SK-N-SH (cell line): ENCODE measurements around the gene SIDT1. TPM values are rescaled to one million over a fixed set of nuclear protein-coding genes. Genes with fewer than 3 reads are reported as not detected.

Experiments used
- CTCF ChIA-PET: fragments of 300-600, 350-600 bp; formaldehyde crosslinking; extraction: SDS; loops from one replicate; lab custom pipeline; 2021; lab: Yijun Ruan, JAX
- POLR2A ChIA-PET: fragments of 350-600 bp; sonication (Branson Sonifier 250); formaldehyde crosslinking; extraction: SDS; loops from one replicate; lab custom pipeline; 2020; ENCODE audit warnings: antibody characterized with exemption, inconsistent platforms; lab: Yijun Ruan, JAX
- DNase-seq: peaks from one replicate; pipeline ENCODE4 v3.0.0; 2012
- H2AFZ ChIP-seq: fragments of 200-600 bp; sonication (generic); 2 replicates; pipeline ENCODE4 v1.8.1; 2016; ENCODE audit warnings: antibody characterized with exemption, mild to moderate bottlenecking, low read depth
- H3F3A ChIP-seq: fragments of 200-600 bp; sonication (generic); replicated peaks from 2 replicates; pipeline ENCODE3; 2016; ENCODE audit warnings: antibody characterized with exemption, mild to moderate bottlenecking; ENCODE audit not compliant: insufficient read depth
- H3K27ac ChIP-seq, 2 experiments: fragments of 200-500 bp in 1 of 2; fragments of 200-600 bp in 1 of 2; sonication (Bioruptor generic) in 1 of 2; sonication (generic), shearing (Covaris generic) in 1 of 2; 2 replicates each; pipeline versions ENCODE4 v1.5.1 to v1.6.1; 2014 to 2016; ENCODE audit warnings: low read depth in 2 of 2, inconsistent platforms in 1 of 2, low read length in 1 of 2, mild to moderate bottlenecking in 1 of 2, mixed read lengths in 1 of 2
- H3K27me3 ChIP-seq: fragments of 200-600 bp; sonication (generic), shearing (Covaris generic); 2 replicates; pipeline ENCODE4 v1.6.1; 2016; ENCODE audit warnings: mixed run types; ENCODE audit not compliant: insufficient read depth
- H3K36me3 ChIP-seq, 2 experiments: fragments of 200-500 bp in 1 of 2; fragments of 200-600 bp in 1 of 2; sonication (Bioruptor generic) in 1 of 2; sonication (generic) in 1 of 2; replicated peaks in 1 of 2; 2 replicates each; pipeline versions ENCODE3 to v1.5.1; 2014 to 2016; ENCODE audit warnings: low read length in 1 of 2, mild to moderate bottlenecking in 1 of 2; ENCODE audit not compliant: insufficient read depth in 2 of 2, control insufficient read depth in 1 of 2
- H3K4me1 ChIP-seq, 2 experiments: fragments of 200-500 bp in 1 of 2; fragments of 200-600 bp in 1 of 2; sonication (Bioruptor generic) in 1 of 2; sonication (generic), shearing (Covaris generic) in 1 of 2; 2 replicates each; pipeline versions ENCODE4 v1.5.1 to v1.6.1; 2014 to 2016; ENCODE audit warnings: low read depth in 1 of 2, low read length in 1 of 2, mixed run types in 1 of 2; ENCODE audit not compliant: insufficient read depth in 2 of 2, control insufficient read depth in 1 of 2
- H3K4me2 ChIP-seq: fragments of 200-600 bp; sonication (generic), shearing (Covaris generic); 2 replicates; pipeline ENCODE4 v1.6.1; 2017; ENCODE audit warnings: mixed run types
- H3K4me3 ChIP-seq, 2 experiments: fragments of 200-500 bp in 1 of 2; fragments of 200-600 bp in 1 of 2; sonication (Bioruptor generic) in 1 of 2; sonication (generic), shearing (Covaris generic) in 1 of 2; 2 replicates each; pipeline versions ENCODE4 v1.5.1 to v1.8.1; 2014 to 2016; ENCODE audit warnings: low read depth in 2 of 2, inconsistent platforms in 1 of 2, low read length in 1 of 2, mild to moderate bottlenecking in 1 of 2, mixed read lengths in 1 of 2, moderate library complexity in 1 of 2
- H3K79me2 ChIP-seq: fragments of 200-600 bp; sonication (generic); 2 replicates; pipeline ENCODE4 v1.8.1; 2017; ENCODE audit warnings: mild to moderate bottlenecking; ENCODE audit not compliant: insufficient read depth
- H3K9ac ChIP-seq: fragments of 200-600 bp; sonication (generic); 2 replicates; pipeline ENCODE4 v1.6.1; 2017; ENCODE audit warnings: mixed run types
- H3K9me2 ChIP-seq: fragments of 200-600 bp; sonication (generic); 2 replicates; pipeline ENCODE4 v1.6.1; 2017; ENCODE audit warnings: mixed run types
- H3K9me3 ChIP-seq: fragments of 200-600 bp; sonication (generic); 2 replicates; pipeline ENCODE4 v1.6.1; 2017; ENCODE audit warnings: mixed run types, mild to moderate bottlenecking, moderate library complexity
- H4K20me1 ChIP-seq: fragments of 200-600 bp; sonication (generic); 2 replicates; pipeline ENCODE4 v1.6.1; 2017; ENCODE audit warnings: mild to moderate bottlenecking, mixed run types; ENCODE audit not compliant: insufficient read depth
- EZH2phosphoT487 ChIP-seq: fragments of 200-600 bp; sonication (generic); IDR thresholded peaks from 2 replicates; pipeline ENCODE4 v1.6.1; 2017; ENCODE audit warnings: low read depth, mixed run types, mild to moderate bottlenecking, antibody characterized with exemption, moderate library complexity, borderline replicate concordance
- FOSL2 ChIP-seq: IDR thresholded peaks from 2 replicates; pipeline ENCODE4 v1.4.0; 2012; ENCODE audit warnings: low read depth, mild to moderate bottlenecking, moderate library complexity, borderline replicate concordance
- MXI1 ChIP-seq: IDR thresholded peaks from 2 replicates; pipeline ENCODE4 v1.6.1; 2012; ENCODE audit warnings: mild to moderate bottlenecking, low read depth, low read length, improper control_type of control experiment
- NFIC ChIP-seq: IDR thresholded peaks from 2 replicates; pipeline ENCODE4 v1.4.0; 2012; ENCODE audit warnings: borderline replicate concordance
- RAD21 ChIP-seq: IDR thresholded peaks from 2 replicates; pipeline ENCODE4 v1.6.1; 2012; ENCODE audit warnings: mild to moderate bottlenecking, low read length
- RCOR1 ChIP-seq: fragments of 150-350 bp; IDR thresholded peaks from 2 replicates; pipeline ENCODE4 v1.6.1; 2017; ENCODE audit warnings: antibody characterized with exemption, low read length
- TEAD4 ChIP-seq: IDR thresholded peaks from 2 replicates; pipeline ENCODE4 v1.4.0; 2012; ENCODE audit warnings: mild to moderate bottlenecking, borderline replicate concordance; ENCODE audit not compliant: insufficient read depth
- WGBS: methylation state at CpG from one replicate; pipeline ENCODE4 v1.1.6; 2017; ENCODE audit warnings: low lambda C conversion rate; 5-methylcytosine and 5-hydroxymethylcytosine counted together
- polyA plus RNA-seq, 3 experiments: library from polyadenylated mRNA; depleted of rRNA; stranded (reverse); fragments of >200 nt; gene quantifications; 2 replicates each; pipeline ENCODE4 v1.2.3, GENCODE V29; 2012
- TF ChIP-seq, protein P1 (sequence below): fragments of 150-350 bp; IDR thresholded peaks from 2 replicates; pipeline ENCODE4 v1.6.1; 2016; ENCODE audit warnings: mild to moderate bottlenecking, low read depth, low read length
- TF ChIP-seq, protein P2 (sequence below): IDR thresholded peaks from 2 replicates; pipeline ENCODE4 v1.6.1; 2012; ENCODE audit warnings: mild to moderate bottlenecking, low read depth, low read length, moderate library complexity

SIDT1 gene
- polyA plus RNA-seq, 1 of the 3 experiments (the other 2 are of a cell fraction): 0.02 TPM

GRCh38 chr3:113521981-113522380 lies 10.4 kb upstream of the SIDT1 start (continued):
- TF ChIP-seq TEAD4: no peak
- TF ChIP-seq EZH2phosphoT487: no peak
- TF ChIP-seq, protein P1, sequence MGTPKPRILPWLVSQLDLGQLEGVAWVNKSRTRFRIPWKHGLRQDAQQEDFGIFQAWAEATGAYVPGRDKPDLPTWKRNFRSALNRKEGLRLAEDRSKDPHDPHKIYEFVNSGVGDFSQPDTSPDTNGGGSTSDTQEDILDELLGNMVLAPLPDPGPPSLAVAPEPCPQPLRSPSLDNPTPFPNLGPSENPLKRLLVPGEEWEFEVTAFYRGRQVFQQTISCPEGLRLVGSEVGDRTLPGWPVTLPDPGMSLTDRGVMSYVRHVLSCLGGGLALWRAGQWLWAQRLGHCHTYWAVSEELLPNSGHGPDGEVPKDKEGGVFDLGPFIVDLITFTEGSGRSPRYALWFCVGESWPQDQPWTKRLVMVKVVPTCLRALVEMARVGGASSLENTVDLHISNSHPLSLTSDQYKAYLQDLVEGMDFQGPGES: no peak
- no peak for TF ChIP-seq NFIC
- TF ChIP-seq MXI1: no peak
- TF ChIP-seq RCOR1: no peak

DNA sequence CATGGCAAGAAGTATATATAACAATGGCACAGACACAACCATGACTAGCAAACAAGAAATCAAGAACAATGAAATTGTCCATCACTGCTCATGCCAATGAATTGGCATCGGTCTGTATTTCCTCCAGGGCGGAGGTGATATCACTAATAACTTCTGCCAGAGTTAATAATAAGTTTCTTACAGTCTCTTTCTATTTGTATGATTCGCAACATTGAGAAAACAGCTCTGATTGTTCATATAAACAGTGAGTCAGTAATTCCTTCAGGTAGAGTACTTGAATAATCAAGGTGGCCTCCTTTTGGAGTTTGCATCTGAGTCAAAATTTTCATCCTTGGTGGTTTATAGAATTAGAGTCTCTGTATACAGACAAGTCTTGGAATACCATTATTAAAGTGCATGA lies 9.1 kb upstream of the SIDT1 start:
- TF ChIP-seq FOSL2: no peak
- Histone ChIP-seq H3K79me2 (no peaks in the 10 kb centered on the region), H3K27me3 (no peaks in the 10 kb centered on the region; the same call in 1 of the 2 replicates), H3K27ac (no peak overlapping the region), H3K9ac (no peak overlapping the region), H3K36me3 (no peaks in the 10 kb centered on the region), H3K4me3 (no peak overlapping the region), H2AFZ (no peak overlapping the region), H4K20me1 (no peaks in the 10 kb centered on the region), H3K4me1 (no peaks in the 10 kb centered on the region), H3K4me2 (no peak overlapping the region), H3K9me2 (no peaks in the 10 kb centered on the region), H3K9me3 (no peaks in the 10 kb centered on the region), H3F3A (no peaks in the 10 kb centered on the region)
- POLR2A ChIA-PET: no interaction called here
- CTCF ChIA-PET: no interaction called here
- no peak for DNase-seq
- WGBS: 28% methylated on average over 3 of the region's 3 CpGs

DNA sequence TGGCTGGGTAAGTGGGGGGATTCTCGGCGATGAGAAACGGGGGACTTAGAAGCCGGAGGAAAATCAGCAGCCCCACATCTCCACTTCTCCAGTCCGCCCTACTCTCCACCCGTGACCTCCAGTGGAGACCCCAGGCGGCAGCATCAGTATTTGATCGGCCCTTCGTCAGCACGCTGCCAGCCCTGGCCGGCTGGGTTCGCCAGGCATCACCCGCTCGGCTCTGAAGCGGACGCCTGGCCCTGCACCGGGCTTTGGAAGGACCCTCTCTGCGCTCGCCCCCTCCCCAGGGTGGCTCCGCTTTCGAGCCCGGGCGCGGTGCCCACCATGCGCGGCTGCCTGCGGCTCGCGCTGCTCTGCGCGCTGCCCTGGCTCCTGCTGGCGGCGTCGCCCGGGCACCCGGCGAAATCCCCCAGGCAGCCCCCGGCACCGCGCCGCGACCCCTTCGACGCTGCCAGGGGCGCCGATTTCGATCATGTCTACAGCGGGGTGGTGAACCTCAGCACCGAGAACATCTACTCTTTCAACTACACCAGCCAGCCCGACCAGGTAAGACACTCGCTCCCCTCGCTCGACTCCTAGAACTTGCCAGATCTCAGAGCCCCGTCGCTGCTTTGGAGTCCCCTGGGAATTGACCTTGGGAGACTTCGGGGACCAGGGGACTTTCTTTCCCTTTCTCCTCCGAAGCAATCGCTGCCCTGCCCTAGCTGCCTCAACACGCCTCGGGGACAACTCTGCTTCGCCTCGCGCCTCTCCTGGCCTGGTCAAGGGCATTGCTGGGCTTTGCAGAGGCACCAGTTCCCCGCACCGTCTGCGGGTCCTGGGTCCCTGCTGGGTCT lies 561 bp downstream of the SIDT1 start:
- TF ChIP-seq, protein P2, sequence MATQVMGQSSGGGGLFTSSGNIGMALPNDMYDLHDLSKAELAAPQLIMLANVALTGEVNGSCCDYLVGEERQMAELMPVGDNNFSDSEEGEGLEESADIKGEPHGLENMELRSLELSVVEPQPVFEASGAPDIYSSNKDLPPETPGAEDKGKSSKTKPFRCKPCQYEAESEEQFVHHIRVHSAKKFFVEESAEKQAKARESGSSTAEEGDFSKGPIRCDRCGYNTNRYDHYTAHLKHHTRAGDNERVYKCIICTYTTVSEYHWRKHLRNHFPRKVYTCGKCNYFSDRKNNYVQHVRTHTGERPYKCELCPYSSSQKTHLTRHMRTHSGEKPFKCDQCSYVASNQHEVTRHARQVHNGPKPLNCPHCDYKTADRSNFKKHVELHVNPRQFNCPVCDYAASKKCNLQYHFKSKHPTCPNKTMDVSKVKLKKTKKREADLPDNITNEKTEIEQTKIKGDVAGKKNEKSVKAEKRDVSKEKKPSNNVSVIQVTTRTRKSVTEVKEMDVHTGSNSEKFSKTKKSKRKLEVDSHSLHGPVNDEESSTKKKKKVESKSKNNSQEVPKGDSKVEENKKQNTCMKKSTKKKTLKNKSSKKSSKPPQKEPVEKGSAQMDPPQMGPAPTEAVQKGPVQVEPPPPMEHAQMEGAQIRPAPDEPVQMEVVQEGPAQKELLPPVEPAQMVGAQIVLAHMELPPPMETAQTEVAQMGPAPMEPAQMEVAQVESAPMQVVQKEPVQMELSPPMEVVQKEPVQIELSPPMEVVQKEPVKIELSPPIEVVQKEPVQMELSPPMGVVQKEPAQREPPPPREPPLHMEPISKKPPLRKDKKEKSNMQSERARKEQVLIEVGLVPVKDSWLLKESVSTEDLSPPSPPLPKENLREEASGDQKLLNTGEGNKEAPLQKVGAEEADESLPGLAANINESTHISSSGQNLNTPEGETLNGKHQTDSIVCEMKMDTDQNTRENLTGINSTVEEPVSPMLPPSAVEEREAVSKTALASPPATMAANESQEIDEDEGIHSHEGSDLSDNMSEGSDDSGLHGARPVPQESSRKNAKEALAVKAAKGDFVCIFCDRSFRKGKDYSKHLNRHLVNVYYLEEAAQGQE: no peak
- 0 out of 2 replicates have a peak, but pooled peaks have one; percentile 4 for TF ChIP-seq RAD21
- no peak overlapping the region for H3K27ac ChIP-seq
- H3K9ac ChIP-seq: no peak overlapping the region
- H3K79me2 ChIP-seq: no peaks in the 10 kb centered on the region
- ChIA-PET CTCF (interaction anchor here (1.1 kb wide), 1 partner anchor 45 kb away, joined by 4 read pairs; no protein-coding TSS in a partner anchor), POLR2A (no interaction called here)
- H3K36me3 ChIP-seq: no peaks in the 10 kb centered on the region
- 13% methylated on average over 31 of the region's 66 CpGs for WGBS
- peak; percentile 79 for DNase-seq
- peaks cover 0 to 11% of the 10 kb centered on the region in 2 experiments; a peak in 2 of 4 replicates for H3K4me1 ChIP-seq
- peak overlapping the region; percentile 73 for H2AFZ ChIP-seq
- no peaks in the 10 kb centered on the region for H4K20me1 ChIP-seq
- H3K9me3 ChIP-seq: no peaks in the 10 kb centered on the region
- H3K4me2 ChIP-seq: peak overlapping the region; percentile 92
- peaks cover 46% of the 10 kb centered on the region for H3K27me3 ChIP-seq
- peak overlapping the region; percentile 55 to 64 for H3K4me3 ChIP-seq
- H3K9me2 ChIP-seq: no peaks in the 10 kb centered on the region
- H3F3A ChIP-seq: peaks cover 6% of the 10 kb centered on the region
